ENCODE measurements around the gene GOLT1A.

- no peak for TF ChIP-seq CTCF (IDR thresholded peaks at IDR 0.05)
- no peak for TF ChIP-seq POLR2A (IDR thresholded peaks at IDR 0.05)
- TF ChIP-seq POLR2AphosphoS5 (IDR thresholded peaks at IDR 0.05) = no peak
Observed at GRCh38 chr1:204227351-204227750, 13.6 kb upstream of the GOLT1A start.
